ENCODE results near the gene CALB2.

Gene CALB2

DNA sequence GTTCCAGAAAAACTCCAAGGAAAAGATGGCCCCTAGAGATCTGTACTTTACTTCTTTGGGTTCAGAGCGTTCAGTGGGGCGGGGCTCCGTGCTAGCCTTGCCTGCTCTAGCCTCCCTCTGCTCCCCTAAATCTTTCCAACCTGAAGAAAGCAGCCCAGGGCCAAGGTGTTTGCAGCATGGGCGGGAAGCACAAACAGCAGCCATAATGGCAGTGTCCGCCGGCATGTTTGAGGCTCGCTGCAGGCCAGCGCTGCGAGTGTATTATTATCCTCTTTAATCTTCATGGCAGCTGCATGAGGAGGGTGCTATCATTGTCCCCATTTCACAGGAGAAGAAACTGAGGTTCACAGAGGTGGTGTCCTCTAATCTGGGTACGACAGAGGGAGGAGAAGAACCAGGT lies 10.4 kb downstream of the CALB2 start:
- in situ Hi-C loops (cut with MboI; ENCODE audit: low pct_unique_long_range_greater_than_20kb, low sequenced_read_pairs, unreplicated experiment): no loop called here
- TF ChIP-seq, protein P1, sequence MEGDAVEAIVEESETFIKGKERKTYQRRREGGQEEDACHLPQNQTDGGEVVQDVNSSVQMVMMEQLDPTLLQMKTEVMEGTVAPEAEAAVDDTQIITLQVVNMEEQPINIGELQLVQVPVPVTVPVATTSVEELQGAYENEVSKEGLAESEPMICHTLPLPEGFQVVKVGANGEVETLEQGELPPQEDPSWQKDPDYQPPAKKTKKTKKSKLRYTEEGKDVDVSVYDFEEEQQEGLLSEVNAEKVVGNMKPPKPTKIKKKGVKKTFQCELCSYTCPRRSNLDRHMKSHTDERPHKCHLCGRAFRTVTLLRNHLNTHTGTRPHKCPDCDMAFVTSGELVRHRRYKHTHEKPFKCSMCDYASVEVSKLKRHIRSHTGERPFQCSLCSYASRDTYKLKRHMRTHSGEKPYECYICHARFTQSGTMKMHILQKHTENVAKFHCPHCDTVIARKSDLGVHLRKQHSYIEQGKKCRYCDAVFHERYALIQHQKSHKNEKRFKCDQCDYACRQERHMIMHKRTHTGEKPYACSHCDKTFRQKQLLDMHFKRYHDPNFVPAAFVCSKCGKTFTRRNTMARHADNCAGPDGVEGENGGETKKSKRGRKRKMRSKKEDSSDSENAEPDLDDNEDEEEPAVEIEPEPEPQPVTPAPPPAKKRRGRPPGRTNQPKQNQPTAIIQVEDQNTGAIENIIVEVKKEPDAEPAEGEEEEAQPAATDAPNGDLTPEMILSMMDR (IDR thresholded peaks at IDR 0.05; ENCODE audit: extremely low read depth, insufficient read depth, missing control alignments): no peak
- no peak for DNase-seq (ENCODE audit: low spot score)

GRCh38 chr16:71369494-71369893 lies 11.0 kb downstream of the CALB2 start:
- in situ Hi-C loops (cut with MboI; ENCODE audit: low pct_unique_long_range_greater_than_20kb, low sequenced_read_pairs, unreplicated experiment): no loop called here
- DNase-seq (ENCODE audit: low spot score): no peak
- TF ChIP-seq, protein P1 (IDR thresholded peaks at IDR 0.05; ENCODE audit: extremely low read depth, insufficient read depth, missing control alignments): no peak

DNA sequence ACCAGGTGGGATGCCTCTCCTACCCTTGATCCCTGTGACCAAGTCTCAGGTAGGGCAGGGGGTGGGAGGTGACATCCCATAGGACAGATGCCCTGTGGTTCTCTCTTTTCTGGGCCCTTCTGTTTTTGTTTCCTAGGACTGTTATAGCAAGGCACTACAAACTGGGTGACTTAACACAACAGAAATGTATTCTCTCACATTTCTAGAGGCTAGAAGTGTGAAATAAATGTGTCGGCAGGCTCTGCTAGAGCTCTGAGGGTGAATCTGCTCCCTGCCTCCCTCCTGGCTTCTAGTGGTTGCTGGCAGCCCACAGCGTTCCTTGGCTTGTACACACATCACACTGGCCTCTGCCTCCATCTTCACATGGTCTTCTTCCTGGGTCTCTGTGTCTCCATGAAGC lies 12.7 kb downstream of the CALB2 start:
- in situ Hi-C loops (cut with MboI; ENCODE audit: low pct_unique_long_range_greater_than_20kb, low sequenced_read_pairs, unreplicated experiment): no loop called here
- TF ChIP-seq, protein P1 (IDR thresholded peaks at IDR 0.05; ENCODE audit: extremely low read depth, insufficient read depth, missing control alignments): no peak
- DNase-seq (ENCODE audit: low spot score): no peak

DNA sequence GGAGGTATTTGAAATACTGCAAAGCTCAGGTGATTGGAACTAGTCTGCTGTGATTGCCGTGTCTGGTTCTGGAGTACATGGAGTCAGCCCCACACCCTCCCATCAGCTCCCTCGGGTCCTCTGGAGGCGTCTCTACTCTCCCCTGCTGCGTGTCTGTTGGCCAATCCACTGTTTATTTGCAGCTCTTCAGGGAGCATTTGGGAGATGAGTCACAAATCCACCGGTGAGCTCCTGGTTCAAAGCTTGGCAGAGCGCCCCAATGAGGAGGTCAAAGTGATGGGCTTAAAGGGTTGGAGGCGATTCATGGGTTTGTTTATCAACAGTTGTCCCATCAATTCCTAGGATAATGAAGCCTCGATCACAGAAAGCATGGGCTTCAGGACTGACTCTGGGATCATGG lies 14.6 kb downstream of the CALB2 start:
- DNase-seq (ENCODE audit: low spot score): no peak
- TF ChIP-seq, protein P1 (IDR thresholded peaks at IDR 0.05; ENCODE audit: extremely low read depth, insufficient read depth, missing control alignments): no peak
- in situ Hi-C loops (cut with MboI; ENCODE audit: low pct_unique_long_range_greater_than_20kb, low sequenced_read_pairs, unreplicated experiment): no loop called here

- in situ Hi-C loops (cut with MboI; ENCODE audit: low pct_unique_long_range_greater_than_20kb, low sequenced_read_pairs, unreplicated experiment): no loop called here
- TF ChIP-seq, protein P1 (IDR thresholded peaks at IDR 0.05; ENCODE audit: extremely low read depth, insufficient read depth, missing control alignments): no peak
- DNase-seq (ENCODE audit: low spot score): no peak
These were observed 18.1 kb downstream of the CALB2 start for GRCh38 chr16:71376465-71377157.

DNA sequence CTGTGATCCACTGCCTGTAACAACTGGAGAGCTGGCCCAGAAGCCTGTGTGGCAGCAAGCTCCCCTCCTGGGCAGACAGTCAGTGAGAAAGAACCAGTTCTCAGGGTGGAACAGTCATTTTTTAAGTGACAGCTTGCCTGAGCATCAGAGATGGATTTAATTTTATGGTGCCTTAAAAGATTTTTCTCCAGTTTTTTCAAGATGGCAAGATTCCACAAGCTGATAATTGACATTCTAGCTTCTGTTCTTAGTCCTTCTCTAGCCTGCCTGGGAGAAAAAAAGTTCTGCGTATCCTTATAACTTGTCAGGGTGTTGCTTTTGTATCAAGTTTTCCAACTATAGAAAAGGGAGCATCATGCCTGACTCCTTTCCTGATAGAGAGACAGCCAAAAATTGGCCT lies 21.2 kb downstream of the CALB2 start:
- in situ Hi-C loops (cut with MboI; ENCODE audit: low pct_unique_long_range_greater_than_20kb, low sequenced_read_pairs, unreplicated experiment): no loop called here
- TF ChIP-seq, protein P1 (IDR thresholded peaks at IDR 0.05; ENCODE audit: extremely low read depth, insufficient read depth, missing control alignments): no peak

More for the DNA sequence above, 21.2 kb downstream of the CALB2 start:
- no peak for DNase-seq (ENCODE audit: low spot score)

Measured in GM13977 (cell line).